Astrocyte (in vitro differentiated cells and primary cell): ENCODE data around the gene PLCH1. TPM values are rescaled to one million over a fixed set of nuclear protein-coding genes. Genes with fewer than 3 reads are reported as not detected.

Experiments used
- DNase-seq: peaks from one replicate; pipeline ENCODE4 v3.0.0-alpha.2; 2010; ENCODE audit warnings: low read depth
- FAIRE-seq: peaks from 2 replicates; lab custom pipeline; 2011; peaks lifted over from hg19 to GRCh38; lab: Jason Lieb, UNC
- H2AFZ ChIP-seq: 2 replicates; pipeline ENCODE4 v1.6.0; 2012; ENCODE audit warnings: low read depth, low read length, inconsistent platforms
- H3K27ac ChIP-seq: 2 replicates; pipeline ENCODE4 v1.5.1; 2011; ENCODE audit warnings: low read depth, low read length, inconsistent platforms
- H3K27me3 ChIP-seq: 2 replicates; pipeline ENCODE4 v1.6.0; 2011; ENCODE audit warnings: low read length, inconsistent platforms; ENCODE audit not compliant: insufficient read depth
- H3K36me3 ChIP-seq: 2 replicates; pipeline ENCODE4 v1.5.1; 2011; ENCODE audit warnings: low read length, inconsistent platforms; ENCODE audit not compliant: insufficient read depth
- H3K4me1 ChIP-seq: 2 replicates; pipeline ENCODE4 v1.5.1; 2011; ENCODE audit warnings: low read length, inconsistent platforms; ENCODE audit not compliant: insufficient read depth
- H3K4me2 ChIP-seq: 2 replicates; pipeline ENCODE4 v1.6.0; 2012; ENCODE audit warnings: low read length, inconsistent platforms
- H3K4me3 ChIP-seq: 2 replicates; pipeline ENCODE4 v1.5.1; 2011; ENCODE audit warnings: low read depth, mild to moderate bottlenecking, low read length, inconsistent platforms; ENCODE audit not compliant: insufficient read depth
- H3K79me2 ChIP-seq: 2 replicates; pipeline ENCODE4 v1.6.0; 2012; ENCODE audit warnings: mild to moderate bottlenecking, low read length, inconsistent platforms; ENCODE audit not compliant: insufficient read depth
- H3K9ac ChIP-seq: 2 replicates; pipeline ENCODE4 v1.6.0; 2012; ENCODE audit warnings: mild to moderate bottlenecking, low read length, inconsistent platforms
- H3K9me3 ChIP-seq: 2 replicates; pipeline ENCODE4 v1.5.1; 2012; ENCODE audit warnings: low read depth, mild to moderate bottlenecking, low read length, inconsistent platforms; ENCODE audit not compliant: insufficient read depth
- H4K20me1 ChIP-seq: 2 replicates; pipeline ENCODE4 v1.6.0; 2012; ENCODE audit warnings: low read length, inconsistent platforms; ENCODE audit not compliant: insufficient read depth
- H3K27ac Mint-ChIP-seq: one replicate; pipeline ENCODE4 v1.8.0; 2021; ENCODE audit warnings: mild to moderate bottlenecking, mixed read lengths; ENCODE audit not compliant: unreplicated experiment
- H3K27me3 Mint-ChIP-seq: one replicate; pipeline ENCODE4 v1.8.0; 2021; ENCODE audit warnings: low read depth, mixed read lengths; ENCODE audit not compliant: unreplicated experiment
- H3K36me3 Mint-ChIP-seq: one replicate; pipeline ENCODE4 v1.8.0; 2021; ENCODE audit warnings: low read depth, mixed read lengths; ENCODE audit not compliant: unreplicated experiment
- H3K4me1 Mint-ChIP-seq: one replicate; pipeline ENCODE4 v1.8.0; 2021; ENCODE audit warnings: low read depth, mixed read lengths; ENCODE audit not compliant: unreplicated experiment
- H3K4me3 Mint-ChIP-seq: one replicate; pipeline ENCODE4 v1.8.0; 2021; ENCODE audit warnings: mild to moderate bottlenecking, moderate library complexity, mixed read lengths; ENCODE audit not compliant: unreplicated experiment
- H3K9me3 Mint-ChIP-seq: one replicate; pipeline ENCODE4 v1.8.0; 2021; ENCODE audit warnings: mild to moderate bottlenecking, mixed read lengths; ENCODE audit not compliant: unreplicated experiment
- EZH2 ChIP-seq: IDR thresholded peaks from 2 replicates; pipeline ENCODE4 v1.6.1; 2012; ENCODE audit warnings: mild to moderate bottlenecking, low read length, inconsistent platforms; ENCODE audit not compliant: insufficient read depth
- total RNA-seq: library from RNA; stranded (reverse); gene quantifications from 2 replicates; pipeline ENCODE4 v1.2.1, GENCODE V29; 2021
- TF ChIP-seq, protein P1 (sequence below): IDR thresholded peaks from 2 replicates; pipeline ENCODE4 v1.5.1; 2011; ENCODE audit warnings: low read depth, mild to moderate bottlenecking, inconsistent platforms, low read length, moderate library complexity; ENCODE audit not compliant: insufficient read depth

PLCH1 gene
- total RNA-seq, 1 donor from 2014 or later: 1.2 TPM

DNA sequence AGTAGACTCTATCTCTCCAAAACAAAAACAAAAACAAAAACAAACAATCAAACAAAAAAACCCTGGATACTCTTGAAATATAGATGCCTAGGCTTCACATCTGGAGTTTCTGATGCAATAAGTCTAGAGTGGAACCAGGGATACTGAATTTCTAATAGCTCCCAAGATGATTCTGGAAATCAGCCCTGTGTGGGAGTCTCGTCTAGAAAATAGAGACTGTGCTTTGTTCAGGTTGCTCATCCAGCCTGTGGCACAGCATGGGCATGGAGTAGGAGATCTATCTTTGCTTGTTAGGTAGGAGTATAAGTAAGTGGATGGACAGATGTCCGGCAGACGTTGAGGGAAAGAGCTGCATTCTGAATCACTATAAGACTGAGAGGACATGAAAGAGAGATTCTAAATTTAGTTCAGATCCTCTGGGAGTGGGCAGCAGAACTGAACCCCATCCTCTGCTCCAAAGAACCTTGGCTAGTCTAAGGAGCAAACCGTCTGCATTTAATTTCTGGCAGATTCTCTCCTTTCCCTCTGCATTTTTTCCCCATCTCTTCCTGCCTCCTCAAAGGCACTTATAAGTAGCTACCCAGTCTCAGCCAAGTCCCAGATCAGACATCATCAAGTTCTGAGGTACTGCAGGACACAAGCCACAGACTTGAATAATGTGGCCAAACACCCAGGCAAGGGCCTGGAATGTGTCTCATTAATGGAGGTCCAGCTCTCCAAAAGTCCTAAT is 358.8 kb downstream of the PLCH1 start:
- no peaks in the 10 kb centered on the region for H3K9me3 ChIP-seq
- H3K79me2 ChIP-seq: no peaks in the 10 kb centered on the region
- DNase-seq (no peak), FAIRE-seq (no peak)
- no peaks in the 10 kb centered on the region for H3K27me3 ChIP-seq
- no peak overlapping the region for H2AFZ ChIP-seq
- Mint-ChIP-seq H3K36me3 (no peaks in the 10 kb centered on the region), H3K9me3 (no peaks in the 10 kb centered on the region), H3K4me1 (peaks cover 3% of the 10 kb centered on the region), H3K27me3 (no peaks in the 10 kb centered on the region), H3K4me3 (no peak overlapping the region), H3K27ac (peak overlapping the region; percentile 35)
- H3K9ac ChIP-seq: no peak overlapping the region
- no peaks in the 10 kb centered on the region for H4K20me1 ChIP-seq
- no peaks in the 10 kb centered on the region for H3K4me1 ChIP-seq
- TF ChIP-seq, protein P1, sequence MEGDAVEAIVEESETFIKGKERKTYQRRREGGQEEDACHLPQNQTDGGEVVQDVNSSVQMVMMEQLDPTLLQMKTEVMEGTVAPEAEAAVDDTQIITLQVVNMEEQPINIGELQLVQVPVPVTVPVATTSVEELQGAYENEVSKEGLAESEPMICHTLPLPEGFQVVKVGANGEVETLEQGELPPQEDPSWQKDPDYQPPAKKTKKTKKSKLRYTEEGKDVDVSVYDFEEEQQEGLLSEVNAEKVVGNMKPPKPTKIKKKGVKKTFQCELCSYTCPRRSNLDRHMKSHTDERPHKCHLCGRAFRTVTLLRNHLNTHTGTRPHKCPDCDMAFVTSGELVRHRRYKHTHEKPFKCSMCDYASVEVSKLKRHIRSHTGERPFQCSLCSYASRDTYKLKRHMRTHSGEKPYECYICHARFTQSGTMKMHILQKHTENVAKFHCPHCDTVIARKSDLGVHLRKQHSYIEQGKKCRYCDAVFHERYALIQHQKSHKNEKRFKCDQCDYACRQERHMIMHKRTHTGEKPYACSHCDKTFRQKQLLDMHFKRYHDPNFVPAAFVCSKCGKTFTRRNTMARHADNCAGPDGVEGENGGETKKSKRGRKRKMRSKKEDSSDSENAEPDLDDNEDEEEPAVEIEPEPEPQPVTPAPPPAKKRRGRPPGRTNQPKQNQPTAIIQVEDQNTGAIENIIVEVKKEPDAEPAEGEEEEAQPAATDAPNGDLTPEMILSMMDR: no peak
- TF ChIP-seq EZH2: no peak
- H3K36me3 ChIP-seq: no peaks in the 10 kb centered on the region
- H3K4me3 ChIP-seq: no peak overlapping the region
- no peak overlapping the region for H3K27ac ChIP-seq
- H3K4me2 ChIP-seq: no peak overlapping the region

DNA sequence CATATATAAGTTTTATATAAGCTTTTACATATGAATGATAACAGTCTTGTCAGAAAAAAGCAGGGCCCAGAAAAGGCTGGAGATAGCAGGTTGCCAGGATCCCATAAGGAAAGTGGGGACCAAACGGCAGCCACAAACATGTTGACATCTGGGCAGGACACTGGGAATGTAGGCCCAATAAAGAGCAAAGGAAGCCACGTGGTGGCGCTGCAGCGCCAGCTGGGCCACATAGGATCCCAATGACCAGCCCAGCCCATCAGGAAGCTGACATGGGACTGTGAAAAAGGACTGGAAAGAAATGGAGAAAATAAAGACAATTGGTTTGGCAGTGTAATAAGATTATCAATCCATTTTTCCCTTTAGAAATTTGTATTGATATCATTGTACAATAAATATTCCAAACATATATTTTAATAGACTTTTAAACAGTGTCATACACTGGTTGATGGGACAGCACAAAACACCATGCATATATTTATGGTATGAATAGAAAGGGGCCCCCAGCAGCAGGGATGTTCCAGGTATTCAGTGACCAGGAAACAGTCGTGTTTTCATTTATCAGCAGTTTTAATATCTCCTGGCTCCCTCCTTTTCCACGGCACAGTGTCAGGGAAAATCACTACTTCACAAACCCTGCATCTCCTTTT is 362.4 kb downstream of the PLCH1 start:
- Mint-ChIP-seq H3K27ac (no peak overlapping the region), H3K9me3 (no peaks in the 10 kb centered on the region), H3K4me1 (peaks cover 3% of the 10 kb centered on the region), H3K27me3 (no peaks in the 10 kb centered on the region), H3K36me3 (no peaks in the 10 kb centered on the region), H3K4me3 (no peak overlapping the region)
- FAIRE-seq (no peak), DNase-seq (peak; percentile 14)
- H3K36me3 ChIP-seq: no peaks in the 10 kb centered on the region
- TF ChIP-seq EZH2: no peak
- TF ChIP-seq, protein P1: peak; percentile 83
- no peak overlapping the region for H3K4me3 ChIP-seq
- H3K9me3 ChIP-seq: no peaks in the 10 kb centered on the region
- no peaks in the 10 kb centered on the region for H4K20me1 ChIP-seq
- H3K4me2 ChIP-seq: no peak overlapping the region
- no peaks in the 10 kb centered on the region for H3K27me3 ChIP-seq
- no peak overlapping the region for H3K27ac ChIP-seq
- no peak overlapping the region for H3K9ac ChIP-seq
- H2AFZ ChIP-seq: no peak overlapping the region
- no peaks in the 10 kb centered on the region for H3K4me1 ChIP-seq
- H3K79me2 ChIP-seq: no peaks in the 10 kb centered on the region

- no peak overlapping the region for H3K9ac ChIP-seq
- H3K4me1 Mint-ChIP-seq: peaks cover 1% of the 10 kb centered on the region
- H3K4me3 Mint-ChIP-seq: no peak overlapping the region
- H3K27ac ChIP-seq: no peak overlapping the region
- H3K36me3 ChIP-seq: no peaks in the 10 kb centered on the region
- TF ChIP-seq, protein P1: no peak
- TF ChIP-seq EZH2: no peak
- no peaks in the 10 kb centered on the region for H3K4me1 ChIP-seq
- no peak for FAIRE-seq
- no peaks in the 10 kb centered on the region for H3K9me3 Mint-ChIP-seq
- no peaks in the 10 kb centered on the region for H3K36me3 Mint-ChIP-seq
- no peak overlapping the region for H3K27ac Mint-ChIP-seq
- H3K27me3 ChIP-seq: no peaks in the 10 kb centered on the region
- no peak overlapping the region for H3K4me2 ChIP-seq
- no peak for DNase-seq
- H3K4me3 ChIP-seq: no peak overlapping the region
- H3K9me3 ChIP-seq: no peaks in the 10 kb centered on the region
- H2AFZ ChIP-seq: no peak overlapping the region
- H3K27me3 Mint-ChIP-seq: no peaks in the 10 kb centered on the region
- H4K20me1 ChIP-seq: no peaks in the 10 kb centered on the region
- no peaks in the 10 kb centered on the region for H3K79me2 ChIP-seq
Observed at GRCh38 chr3:155377847-155378246, 367.0 kb downstream of the PLCH1 start.
